GM19397 (cell line): ENCODE measurements around the gene EIF3B.
"Not testable (repeated sequence)": the region's sequence is repeated elsewhere in the genome, so short reads cannot be mapped to it uniquely, and the experiment has no call there.

Source experiments
- ATAC-seq: cut with Tn5 transposase; IDR thresholded peaks from one replicate; pipeline ENCODE4 v1.9.1; 2021; ENCODE audit warnings: mild to moderate bottlenecking, moderate library complexity; ENCODE audit not compliant: unreplicated experiment

EIF3B gene

GRCh38 chr7:2399848-2400587 is 45.4 kb downstream of the EIF3B start:
- no peak for ATAC-seq

GRCh38 chr7:2402687-2403013 is 48.0 kb downstream of the EIF3B start:
- ATAC-seq = no peak

DNA sequence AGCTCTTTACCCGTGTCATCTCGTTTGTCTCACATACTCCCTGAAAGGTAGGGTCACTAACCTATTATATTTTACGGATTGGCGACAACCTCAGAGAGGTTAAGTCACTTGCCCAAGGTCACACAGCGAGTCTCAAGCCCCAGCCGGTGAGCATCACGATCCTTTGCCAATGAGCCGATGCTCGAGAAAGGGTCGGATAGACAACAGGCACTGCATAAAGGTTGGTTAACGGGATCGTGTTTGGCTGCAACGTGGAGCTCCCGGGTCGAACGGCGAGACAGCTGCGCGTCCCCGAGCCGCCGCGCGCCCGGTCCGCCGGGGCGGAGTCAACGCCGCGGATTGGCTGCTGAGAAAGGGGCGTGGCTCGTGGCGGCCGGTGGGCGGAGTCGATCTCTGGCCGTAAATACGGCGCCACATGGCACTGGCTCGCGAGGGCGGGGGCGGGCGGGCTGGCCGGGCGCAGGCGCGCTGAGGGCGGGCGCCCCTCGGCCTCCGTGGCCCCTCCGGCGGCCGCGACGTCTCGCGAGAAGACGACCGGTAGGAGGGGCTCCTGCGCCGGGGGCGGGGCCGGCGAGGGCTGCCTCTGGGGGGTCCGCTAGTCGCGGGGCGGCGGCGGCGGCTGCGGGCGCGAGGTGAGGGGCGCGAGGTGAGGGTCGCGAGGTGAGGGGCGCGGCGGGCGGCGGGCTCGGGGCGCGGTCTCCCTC is 48.5 kb downstream of the EIF3B start, which contains the start of gene CHST12:
Gene CHST12, plus strand, starts transcription at position 598 of the 704 bp plus-strand sequence. CDS start 29,029 bp downstream, outside the sequence.
- ATAC-seq = peak; percentile 45

- ATAC-seq = peak; percentile 5
Measured at GRCh38 chr7:2403718-2404648, 49.4 kb downstream of the EIF3B start.

- no peak for ATAC-seq
Measured at GRCh38 chr7:2404714-2405119, 50.1 kb downstream of the EIF3B start.

- no peak for ATAC-seq
Measured at GRCh38 chr7:2405201-2405600, 50.6 kb downstream of the EIF3B start.

DNA sequence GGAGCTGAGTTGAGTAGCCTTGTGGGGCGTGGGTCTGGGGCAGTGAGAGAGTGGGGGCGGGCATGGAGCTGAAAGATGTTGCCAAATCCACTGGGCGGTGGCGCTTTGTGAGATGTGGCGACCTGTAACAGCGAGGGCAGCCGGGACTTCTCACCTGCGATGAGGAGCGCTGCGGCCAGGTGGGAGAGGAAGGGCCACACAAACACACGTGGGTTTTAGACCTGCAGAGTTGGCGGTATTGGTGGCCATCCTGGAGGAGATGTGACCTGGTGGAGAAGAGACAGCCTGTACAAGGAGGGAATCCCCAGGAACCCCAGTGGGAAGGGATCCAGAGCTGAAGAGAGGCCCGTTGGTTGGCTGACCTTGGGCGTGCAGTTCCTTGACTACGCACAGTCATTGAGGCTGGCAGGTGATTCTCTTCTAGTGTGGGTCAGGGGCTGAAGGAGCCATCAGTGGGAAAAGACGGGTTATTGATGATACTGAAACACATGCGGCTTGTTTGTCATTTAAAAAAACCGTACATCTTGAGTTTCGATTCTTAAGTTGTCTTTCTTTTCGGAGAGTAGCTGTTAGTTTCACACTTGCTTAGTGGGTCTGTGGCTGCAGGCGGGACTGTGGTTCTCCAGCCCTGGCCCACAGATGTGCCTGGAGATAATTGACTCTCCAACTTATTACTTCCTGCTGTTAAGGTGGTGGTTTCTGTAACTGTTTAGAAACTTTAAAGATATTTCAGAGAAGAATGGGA is 51.1 kb downstream of the EIF3B start:
- peak; percentile 38 for ATAC-seq

- ATAC-seq = no peak
Measured at GRCh38 chr7:2409745-2410414, 55.3 kb downstream of the EIF3B start.

- ATAC-seq = no peak
Measured at GRCh38 chr7:2411049-2411448, 56.4 kb downstream of the EIF3B start.

DNA sequence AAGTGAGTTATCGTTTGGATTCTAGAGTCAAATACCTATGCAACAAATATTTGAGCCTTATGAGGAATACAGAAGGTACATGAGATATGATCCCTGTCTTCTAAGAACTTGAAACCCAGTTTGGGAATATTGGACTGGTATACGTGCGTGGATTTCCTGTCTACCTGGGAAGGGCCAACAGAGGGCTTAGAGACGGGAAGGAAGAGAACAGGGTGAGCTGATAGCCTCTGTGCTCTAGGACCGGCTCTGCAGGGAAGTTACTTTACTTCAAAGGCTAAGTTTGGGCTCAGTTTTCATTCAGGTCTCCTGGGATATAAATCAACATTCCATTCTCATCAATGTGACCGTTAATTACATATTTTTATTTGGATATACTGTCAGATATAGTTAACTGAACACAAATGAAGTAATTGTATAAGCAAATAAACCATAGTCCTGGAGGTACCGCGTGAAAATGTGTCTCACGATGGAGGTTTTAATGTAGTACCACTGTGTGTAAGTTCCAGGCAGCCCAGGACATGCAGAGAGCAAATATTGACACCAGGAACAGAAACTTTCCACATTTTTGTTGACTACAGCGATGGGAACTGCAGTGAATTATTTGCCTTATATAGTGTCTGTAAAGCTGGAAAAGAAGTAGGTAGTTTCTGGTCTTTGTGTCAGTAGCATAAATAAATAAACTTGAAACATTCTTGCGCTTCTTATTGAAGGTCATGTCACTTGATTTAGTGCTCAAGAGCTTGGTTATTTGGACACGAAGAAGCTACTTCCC is 57.4 kb downstream of the EIF3B start:
- ATAC-seq = no peak

DNA sequence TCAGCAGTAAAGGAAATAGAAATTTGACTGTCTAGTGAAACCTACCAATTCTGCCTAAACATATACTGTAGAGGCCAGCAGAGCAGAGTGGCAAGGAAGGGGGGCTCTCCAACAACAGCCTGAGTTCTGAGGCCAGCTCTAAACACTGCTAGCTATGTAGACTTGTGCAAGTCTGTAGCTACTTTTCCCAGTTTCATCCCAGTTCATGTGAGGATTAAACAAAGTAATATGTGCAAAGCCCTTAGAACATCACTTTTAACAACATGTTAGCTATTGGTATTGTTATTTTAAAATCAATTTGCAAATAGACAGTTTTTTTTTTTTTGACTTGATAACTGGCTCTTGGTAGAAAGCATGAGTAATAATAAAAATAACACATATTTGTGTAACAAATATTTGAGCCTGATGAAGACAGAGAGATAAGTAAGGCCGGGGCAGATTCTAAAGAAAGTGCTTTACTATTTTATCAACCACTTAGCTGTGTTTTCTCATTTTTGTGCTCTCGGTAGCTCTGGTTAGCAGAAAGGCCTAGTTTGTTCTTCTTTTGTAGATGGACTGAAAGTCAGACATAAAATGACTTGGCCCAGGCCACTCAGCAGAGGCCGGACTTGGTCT is 58.1 kb downstream of the EIF3B start:
- ATAC-seq = no peak

- no peak for ATAC-seq
Measured at GRCh38 chr7:2416063-2416462, 61.4 kb downstream of the EIF3B start.

GRCh38 chr7:2416650-2417049 is 62.0 kb downstream of the EIF3B start:
- ATAC-seq = no peak

DNA sequence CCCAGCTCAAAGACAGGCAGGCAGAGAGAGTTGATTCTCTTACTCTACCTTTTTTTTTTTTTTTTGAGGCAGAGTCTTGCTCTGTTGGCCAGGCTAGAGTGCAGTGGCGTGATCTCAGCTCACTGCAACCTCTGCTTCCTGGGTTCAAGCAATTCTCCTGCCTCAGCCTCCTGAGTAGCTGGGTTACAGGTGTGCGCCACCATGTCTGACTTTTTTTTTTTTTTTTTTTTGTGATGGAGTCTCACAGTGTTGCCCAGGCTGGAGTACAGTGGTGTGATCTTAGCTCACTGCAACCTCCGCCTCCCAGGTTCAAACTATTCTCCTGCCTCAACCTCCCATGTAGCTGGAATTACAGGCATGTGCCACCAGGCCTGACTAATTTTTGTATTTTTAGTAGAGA is 62.6 kb downstream of the EIF3B start:
- not testable (repeated sequence) for ATAC-seq

- ATAC-seq = no peak
Measured at GRCh38 chr7:2417981-2418481, 63.4 kb downstream of the EIF3B start.

DNA sequence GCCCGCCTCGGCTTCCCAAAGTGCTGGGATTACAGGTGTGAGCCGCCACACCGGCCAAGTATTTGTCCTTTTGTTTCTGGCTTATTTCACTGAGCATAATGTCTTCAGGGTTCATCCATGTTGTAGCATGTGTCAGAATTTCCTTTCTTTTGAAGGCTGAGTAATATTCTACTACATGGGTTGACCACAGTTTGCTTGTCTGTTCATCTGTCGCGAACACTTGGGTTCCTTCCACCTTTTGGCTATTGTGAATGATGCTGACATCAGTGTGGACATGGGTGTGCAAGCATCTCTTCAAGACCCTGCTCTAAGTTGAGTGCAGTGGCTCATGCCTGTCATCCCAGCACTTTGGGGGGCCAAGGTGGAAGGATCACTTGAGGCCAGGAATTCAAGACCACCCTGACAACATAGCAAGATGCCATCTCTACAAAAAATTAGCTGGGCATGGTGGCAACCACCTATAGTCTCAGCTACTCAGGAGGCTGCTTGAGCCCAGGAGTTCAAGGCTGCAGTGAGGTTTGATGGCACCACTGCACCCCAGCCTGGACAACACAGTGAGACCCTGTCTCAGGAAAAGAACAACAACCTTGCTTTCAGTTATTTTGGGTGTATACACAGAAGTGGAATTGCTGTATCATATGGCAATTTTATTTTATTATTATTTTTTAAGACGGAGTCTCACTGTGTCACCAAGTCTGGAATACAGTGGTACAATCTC is 65.7 kb downstream of the EIF3B start:
- no peak for ATAC-seq

DNA sequence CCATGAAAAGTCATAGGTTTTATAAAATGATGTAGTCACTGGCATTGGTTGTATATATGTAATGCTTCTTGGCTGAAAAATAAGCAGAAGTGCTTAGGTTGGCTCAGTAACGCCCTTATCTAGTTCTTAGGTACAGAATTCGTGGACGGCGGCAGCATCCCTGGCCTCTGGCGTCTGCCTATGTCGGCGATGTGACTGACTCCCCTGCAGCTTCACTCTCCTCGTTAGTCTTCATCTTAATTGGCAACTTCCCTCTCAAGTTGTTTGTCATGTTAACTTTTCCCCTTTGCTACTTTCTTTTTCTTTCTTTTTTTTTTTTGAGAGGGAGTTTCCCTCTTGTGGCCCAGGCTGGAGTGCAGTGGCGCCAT is 67.3 kb downstream of the EIF3B start:
- no peak for ATAC-seq

- ATAC-seq = no peak
Measured at GRCh38 chr7:2425749-2426148, 71.1 kb downstream of the EIF3B start.
